Lower lobe of right lung (tissue), 2 donors: ENCODE measurements around the gene USH1C. TPM values are rescaled to one million over a fixed set of nuclear protein-coding genes. Genes with fewer than 3 reads are reported as not detected.

ENCODE experiments used
- ATAC-seq, 2 donors: fragments of 200-7000 bp; cut with Tn5 transposase; one replicate each; pipeline ENCODE4 v1.9.1; 2020 to 2022; ENCODE audit warnings: mild to moderate bottlenecking in 2 of 2, moderate library complexity in 2 of 2
- DNase-seq: peaks from one replicate; pipeline ENCODE4 v3.0.0-alpha.2; 2020
- H3K27ac ChIP-seq: fragments of 200-600 bp; one replicate; pipeline ENCODE4 v1.8.0; 2022
- H3K27me3 ChIP-seq: fragments of 200-600 bp; one replicate; pipeline ENCODE4 v1.8.0; 2022; ENCODE audit warnings: low read depth
- H3K36me3 ChIP-seq: fragments of 200-600 bp; one replicate; pipeline ENCODE4 v1.8.0; 2022; ENCODE audit warnings: mild to moderate bottlenecking
- H3K4me1 ChIP-seq: fragments of 200-600 bp; one replicate; pipeline ENCODE4 v1.8.0; 2022
- H3K4me3 ChIP-seq: fragments of 200-600 bp; one replicate; pipeline ENCODE4 v1.8.0; 2022; ENCODE audit warnings: mild to moderate bottlenecking
- H3K9me3 ChIP-seq: fragments of 200-600 bp; one replicate; pipeline ENCODE4 v1.8.0; 2022
- CTCF ChIP-seq: fragments of 200-600 bp; IDR thresholded peaks from one replicate; pipeline ENCODE4 v1.8.0; 2022; ENCODE audit warnings: antibody characterized with exemption, mild to moderate bottlenecking
- intact Hi-C: fragments of 100-400 bp; cut with DNase I; formaldehyde crosslinking; loops from one replicate; pipeline ENCODE4 v1.11.0; 2022
- total RNA-seq: library from RNA; stranded (reverse); fragmentation: NEBNext Ultra II Directional; extraction: Animal tissue kit (Norgen Biotek cat#: 25700); gene quantifications from one replicate; pipeline ENCODE4 v1.2.1, GENCODE V29; 2021
- donor health status: DM: no; HTN: yes; CAD: no; lungs with severe emphysema.

USH1C gene
- total RNA-seq, 1 donor from 2014 or later, result 0.30 TPM

DNA sequence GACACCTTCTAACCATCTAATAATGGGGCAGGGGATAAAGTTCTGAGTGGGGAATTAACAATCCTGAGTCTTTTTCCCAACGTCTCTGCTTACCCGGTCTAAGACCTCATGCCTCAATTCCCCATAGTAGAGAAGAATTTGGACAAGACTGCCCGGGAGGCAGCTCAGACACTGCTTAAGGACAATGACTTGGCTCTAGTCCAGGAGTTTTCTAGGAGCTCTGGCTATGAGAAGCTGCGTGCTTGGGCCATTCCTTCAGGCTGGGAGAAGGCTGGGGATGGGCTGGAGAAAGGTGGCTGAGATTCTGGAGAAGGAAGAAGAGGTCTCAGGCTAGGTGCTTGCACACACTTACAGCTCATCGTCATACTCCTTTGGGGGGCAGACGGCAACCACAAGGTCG is 47.8 kb downstream of the USH1C start:
- Histone ChIP-seq H3K27ac (no peak overlapping the region), H3K9me3 (no peaks in the 10 kb centered on the region), H3K36me3 (no peaks in the 10 kb centered on the region), H3K4me3 (no peak overlapping the region), H3K27me3 (no peaks in the 10 kb centered on the region), H3K4me1 (no peaks in the 10 kb centered on the region)
- no peak for TF ChIP-seq CTCF
- ATAC-seq (no peak), DNase-seq (no peak)
- intact Hi-C loops, result no loop called here

- Histone ChIP-seq H3K27me3 (no peaks in the 10 kb centered on the region), H3K36me3 (no peaks in the 10 kb centered on the region), H3K9me3 (no peaks in the 10 kb centered on the region), H3K4me3 (no peak overlapping the region), H3K27ac (no peak overlapping the region), H3K4me1 (no peaks in the 10 kb centered on the region)
- intact Hi-C loops, result no loop called here
- ATAC-seq (no peak), DNase-seq (no peak)
- no peak for TF ChIP-seq CTCF
Observed at GRCh38 chr11:17494019-17494418, 50.2 kb downstream of the USH1C start.

DNA sequence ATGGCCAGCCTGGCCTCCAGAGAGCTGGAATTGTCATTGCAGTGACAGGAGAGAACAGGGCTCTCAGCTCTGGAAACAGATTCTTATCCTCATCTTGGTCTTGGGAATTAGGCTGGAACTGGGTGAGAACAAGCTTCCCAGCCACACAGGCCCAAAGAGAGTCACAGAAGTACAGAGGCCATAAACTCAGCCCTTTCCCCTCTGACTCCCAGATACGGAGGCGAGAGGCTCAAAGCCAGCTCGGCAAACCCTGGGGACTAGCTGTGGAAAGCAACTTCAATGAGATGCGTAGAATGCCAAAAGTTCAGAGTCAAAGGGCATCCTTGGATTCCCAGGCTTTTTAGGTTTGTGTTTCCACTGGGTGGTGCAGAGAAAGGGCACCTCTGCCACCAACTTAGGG is 53.3 kb downstream of the USH1C start:
- no peak overlapping the region for H3K4me3 ChIP-seq
- no peaks in the 10 kb centered on the region for H3K36me3 ChIP-seq
- DNase-seq (no peak), ATAC-seq (no peak)
- no peaks in the 10 kb centered on the region for H3K27me3 ChIP-seq
- H3K27ac ChIP-seq, result no peak overlapping the region
- no peaks in the 10 kb centered on the region for H3K9me3 ChIP-seq
- intact Hi-C loops, result no loop called here
- H3K4me1 ChIP-seq, result no peaks in the 10 kb centered on the region
- no peak for TF ChIP-seq CTCF

DNA sequence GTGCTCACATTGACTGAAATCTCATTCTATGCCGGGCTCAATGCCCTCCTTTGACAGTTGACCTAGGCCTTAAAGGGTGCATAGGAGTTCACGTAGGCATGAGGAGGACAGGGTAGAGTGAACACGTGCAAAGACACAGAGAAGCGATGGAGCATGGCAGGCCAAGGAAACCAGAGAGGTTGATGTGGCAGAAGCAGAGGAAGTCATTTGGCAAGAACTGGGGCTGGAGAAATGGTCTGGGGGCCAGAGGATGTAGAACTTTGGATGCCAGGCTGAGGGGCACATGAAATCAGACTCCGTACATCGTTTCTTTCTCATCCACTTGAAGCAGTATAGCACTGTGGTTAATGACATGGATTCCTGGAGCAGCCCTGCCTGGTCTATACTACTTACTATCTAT is 54.0 kb downstream of the USH1C start:
- intact Hi-C loops, result no loop called here
- Histone ChIP-seq H3K9me3 (no peaks in the 10 kb centered on the region), H3K27ac (no peak overlapping the region), H3K4me3 (no peak overlapping the region), H3K4me1 (no peaks in the 10 kb centered on the region), H3K36me3 (no peaks in the 10 kb centered on the region), H3K27me3 (no peaks in the 10 kb centered on the region)
- DNase-seq, result no peak
- no peak for ATAC-seq
- no peak for TF ChIP-seq CTCF

GRCh38 chr11:17489751-17490150 is 54.5 kb downstream of the USH1C start:
- no peak for ATAC-seq
- Histone ChIP-seq H3K9me3 (no peaks in the 10 kb centered on the region), H3K4me1 (no peaks in the 10 kb centered on the region), H3K27ac (no peak overlapping the region), H3K27me3 (no peaks in the 10 kb centered on the region), H3K36me3 (no peaks in the 10 kb centered on the region), H3K4me3 (no peak overlapping the region)
- intact Hi-C loops, result no loop called here
- DNase-seq, result no peak
- TF ChIP-seq CTCF, result no peak

- no peak for DNase-seq
- no peaks in the 10 kb centered on the region for H3K9me3 ChIP-seq
- H3K36me3 ChIP-seq, result no peaks in the 10 kb centered on the region
- no peak overlapping the region for H3K4me3 ChIP-seq
- no peak overlapping the region for H3K27ac ChIP-seq
- no peaks in the 10 kb centered on the region for H3K4me1 ChIP-seq
- intact Hi-C loops, result no loop called here
- no peak for ATAC-seq
- no peak for TF ChIP-seq CTCF
- H3K27me3 ChIP-seq, result no peaks in the 10 kb centered on the region
Observed at GRCh38 chr11:17488563-17488962, 55.7 kb downstream of the USH1C start.
